Activated naive CD4-positive, alpha-beta T cell treated with anti-CD3 and anti-CD28 coated beads, Interleukin-2, amount 50 U/mL, for 16 hours (primary cell): ENCODE results near the gene CTTNBP2NL.
A peak's percentile ranks its signal among the peaks of the same experiment; 100 is the strongest.
"Not testable (repeated sequence)": the region's sequence is repeated elsewhere in the genome, so short reads cannot be mapped to it uniquely, and the experiment has no call there.

Experiments used
- DNase-seq: peaks from one replicate; pipeline ENCODE4 v3.0.0-alpha.2; 2020

CTTNBP2NL gene

GRCh38 chr1:112470324-112470723, 74.3 kb downstream of the CTTNBP2NL start:
- DNase-seq, result not testable (repeated sequence)

GRCh38 chr1:112470966-112471365, 75.0 kb downstream of the CTTNBP2NL start:
- no peak for DNase-seq

GRCh38 chr1:112472142-112472541, 76.1 kb downstream of the CTTNBP2NL start:
- no peak for DNase-seq

GRCh38 chr1:112477550-112477949, 81.5 kb downstream of the CTTNBP2NL start:
- DNase-seq, result no peak

- no peak for DNase-seq
These were observed 82.3 kb downstream of the CTTNBP2NL start for GRCh38 chr1:112478314-112478713.

- not testable (repeated sequence) for DNase-seq
These were observed 90.0 kb downstream of the CTTNBP2NL start for GRCh38 chr1:112486063-112486462.

GRCh38 chr1:112487686-112488085, 91.7 kb downstream of the CTTNBP2NL start:
- DNase-seq, result not testable (repeated sequence)

- DNase-seq, result no peak
These were observed 92.1 kb downstream of the CTTNBP2NL start for GRCh38 chr1:112488141-112488540.

GRCh38 chr1:112492076-112492475, 96.1 kb downstream of the CTTNBP2NL start:
- DNase-seq, result no peak

GRCh38 chr1:112493351-112493750, 97.3 kb downstream of the CTTNBP2NL start:
- DNase-seq, result no peak

- DNase-seq, result no peak
These were observed 100.3 kb downstream of the CTTNBP2NL start for GRCh38 chr1:112496290-112496689.

GRCh38 chr1:112501810-112502641, 106.0 kb downstream of the CTTNBP2NL start:
- peak; percentile 67 for DNase-seq

GRCh38 chr1:112502826-112503225, 106.8 kb downstream of the CTTNBP2NL start:
- no peak for DNase-seq

- no peak for DNase-seq
These were observed 108.1 kb downstream of the CTTNBP2NL start for GRCh38 chr1:112504001-112504660.

- no peak for DNase-seq
These were observed 108.8 kb downstream of the CTTNBP2NL start for GRCh38 chr1:112504661-112505399.

GRCh38 chr1:112505400-112505785, 109.4 kb downstream of the CTTNBP2NL start:
- DNase-seq, result no peak

GRCh38 chr1:112505878-112506277, 109.9 kb downstream of the CTTNBP2NL start:
- no peak for DNase-seq

GRCh38 chr1:112506306-112506705, 110.3 kb downstream of the CTTNBP2NL start:
- DNase-seq, result no peak

- DNase-seq, result no peak
These were observed 110.7 kb downstream of the CTTNBP2NL start for GRCh38 chr1:112506731-112507130.

- no peak for DNase-seq
These were observed 111.3 kb downstream of the CTTNBP2NL start for GRCh38 chr1:112507336-112507735.

GRCh38 chr1:112507921-112508277, 111.9 kb downstream of the CTTNBP2NL start:
- peak; percentile 44 for DNase-seq

GRCh38 chr1:112508278-112509004, 112.4 kb downstream of the CTTNBP2NL start, which contains the start of gene WNT2B:
WNT2B (plus strand) TSS chr1:112508965; CDS start chr1:112509263, 298 bp downstream.
- DNase-seq, result peak; percentile 57
